Tibial artery (tissue), 4 donors: ENCODE results near the gene HPSE2.

Source experiments
- DNase-seq, 2 donors: peaks; one replicate each; pipeline ENCODE4 v3.0.0-alpha.2; 2019
- H3K27ac ChIP-seq, 2 donors: fragments of 200-600 bp; sonication (generic) in 1 of 2; 1 replicate in 1 of 2; 2 replicates in 1 of 2; pipeline ENCODE4 v1.5.1; 2018 to 2019; ENCODE audit warnings: mild to moderate bottlenecking in 1 of 2
- H3K27me3 ChIP-seq, 2 donors: fragments of 200-600 bp; sonication (generic) in 1 of 2; one replicate each; pipeline versions ENCODE4 v1.5.1 to v1.6.0; 2016 to 2019
- H3K36me3 ChIP-seq, 3 donors: fragments of 200-600 bp; sonication (generic) in 2 of 3; one replicate each; pipeline ENCODE4 v1.5.1; 2016 to 2019; ENCODE audit warnings: mild to moderate bottlenecking in 2 of 3
- H3K4me1 ChIP-seq, 4 donors: fragments of 200-600 bp; sonication (generic) in 2 of 4; 1 replicate in 3 of 4; 2 replicates in 1 of 4; pipeline ENCODE4 v1.5.1; 2016 to 2019
- H3K4me3 ChIP-seq, 2 donors: fragments of 200-600 bp; sonication (generic) in 1 of 2; 1 replicate in 1 of 2; 2 replicates in 1 of 2; pipeline ENCODE4 v1.5.1; 2018 to 2019; ENCODE audit warnings: mild to moderate bottlenecking in 2 of 2
- H3K9me3 ChIP-seq, 3 donors: fragments of 200-600 bp; sonication (generic) in 1 of 3; one replicate each; pipeline ENCODE4 v1.5.1; 2016 to 2019
- CTCF ChIP-seq, 2 experiments: fragments of 200-600 bp in 1 of 2; fragments of 450-650 bp in 1 of 2; IDR thresholded peaks; one replicate each; pipeline ENCODE4 v1.5.1; 2017 to 2019; ENCODE audit warnings: antibody characterized with exemption in 2 of 2, mild to moderate bottlenecking in 1 of 2, moderate library complexity in 1 of 2
- intact Hi-C: fragments of 100-400 bp; cut with DNase I; formaldehyde crosslinking; loops from one replicate; pipeline ENCODE4 v1.15.0; 2023; ENCODE audit warnings: low total_unique reads

HPSE2 gene

GRCh38 chr10:98482096-98482495 lies 753.6 kb downstream of the HPSE2 start:
- Histone ChIP-seq H3K9me3 (no peaks in the 10 kb centered on the region), H3K4me1 (no peaks in the 10 kb centered on the region), H3K4me3 (no peak overlapping the region), H3K27me3 (no peaks in the 10 kb centered on the region), H3K27ac (no peak overlapping the region), H3K36me3 (no peaks in the 10 kb centered on the region)
- DNase-seq = no peak
- intact Hi-C loops = no loop called here
- no peak for TF ChIP-seq CTCF (IDR thresholded peaks at IDR 0.05)

- intact Hi-C loops = no loop called here
- Histone ChIP-seq H3K36me3 (no peaks in the 10 kb centered on the region), H3K9me3 (no peaks in the 10 kb centered on the region), H3K27ac (no peak overlapping the region), H3K4me3 (no peak overlapping the region), H3K4me1 (no peaks in the 10 kb centered on the region), H3K27me3 (no peaks in the 10 kb centered on the region)
- DNase-seq = no peak
- TF ChIP-seq CTCF (IDR thresholded peaks at IDR 0.05) = no peak
Observed at GRCh38 chr10:98481404-98481945, 754.2 kb downstream of the HPSE2 start.

GRCh38 chr10:98478430-98479222 lies 757.0 kb downstream of the HPSE2 start:
- H3K27me3 ChIP-seq = no peaks in the 10 kb centered on the region
- H3K9me3 ChIP-seq = no peaks in the 10 kb centered on the region
- intact Hi-C loops = no loop called here
- DNase-seq = no peak
- H3K4me1 ChIP-seq = no peaks in the 10 kb centered on the region
- no peak overlapping the region for H3K27ac ChIP-seq
- no peak overlapping the region for H3K4me3 ChIP-seq
- no peaks in the 10 kb centered on the region for H3K36me3 ChIP-seq
- no peak for TF ChIP-seq CTCF (IDR thresholded peaks at IDR 0.05)

- no peak for DNase-seq
- Histone ChIP-seq H3K4me3 (no peak overlapping the region), H3K27ac (no peak overlapping the region), H3K4me1 (no peaks in the 10 kb centered on the region), H3K9me3 (no peaks in the 10 kb centered on the region), H3K27me3 (no peaks in the 10 kb centered on the region), H3K36me3 (no peaks in the 10 kb centered on the region)
- TF ChIP-seq CTCF (IDR thresholded peaks at IDR 0.05) = no peak
- intact Hi-C loops = no loop called here
Observed at GRCh38 chr10:98477861-98478260, 757.8 kb downstream of the HPSE2 start.

- Histone ChIP-seq H3K27ac (no peak overlapping the region), H3K36me3 (no peaks in the 10 kb centered on the region), H3K27me3 (no peaks in the 10 kb centered on the region), H3K4me3 (no peak overlapping the region), H3K4me1 (no peaks in the 10 kb centered on the region), H3K9me3 (no peaks in the 10 kb centered on the region)
- intact Hi-C loops = no loop called here
- no peak for DNase-seq
- no peak for TF ChIP-seq CTCF (IDR thresholded peaks at IDR 0.05)
Observed at GRCh38 chr10:98474628-98475027, 761.0 kb downstream of the HPSE2 start.
